ENCODE results near the gene PWWP2A. TPM values are rescaled to one million over a fixed set of nuclear protein-coding genes. Genes with fewer than 3 reads are reported as not detected.

The PWWP2A gene
- total RNA-seq, 1 experiment from 2014 or later: 22.6 TPM

GRCh38 chr5:160075073-160075472 lies 44.2 kb downstream of the PWWP2A start:
- no peak for TF ChIP-seq CTCF (IDR thresholded peaks at IDR 0.05)
- Histone ChIP-seq H3K36me3 (ENCODE audit: control insufficient read depth, insufficient read depth, low read length) (no peaks in the 10 kb centered on the region; the same call in 1 of the 2 replicates), H3K27me3 (ENCODE audit: control insufficient read depth, insufficient read depth, low read length) (no peaks in the 10 kb centered on the region), H3K27ac (ENCODE audit: low read length) (no peak overlapping the region), H3K4me3 (ENCODE audit: low read depth in 2 of 2, low read length in 2 of 2) (no peak overlapping the region), H3K9me3 (ENCODE audit: control insufficient read depth, insufficient read depth, low read depth, low read length) (no peaks in the 10 kb centered on the region), H3K4me1 (ENCODE audit: control insufficient read depth, insufficient read depth, low read length) (no peaks in the 10 kb centered on the region; the same call in 1 of the 2 replicates)
- in situ Hi-C loops (cut with HindIII; ENCODE audit: low pct_unique_long_range_greater_than_20kb, low sequenced_read_pairs): no loop called here
- DNase-seq (ENCODE audit: low read depth, low spot score) (no peak), ATAC-seq (no peak)
- BruUV-seq (replicated peaks): no TSS peak
- ChIA-PET CTCF (no interaction called here), POLR2A (no interaction called here)
- intact Hi-C loops (cut with micrococcal nuclease; ENCODE audit: unreplicated experiment): no loop called here

GRCh38 chr5:160071916-160072315 lies 47.3 kb downstream of the PWWP2A start:
- Histone ChIP-seq H3K27me3 (ENCODE audit: control insufficient read depth, insufficient read depth, low read length) (no peaks in the 10 kb centered on the region), H3K36me3 (ENCODE audit: control insufficient read depth, insufficient read depth, low read length) (no peaks in the 10 kb centered on the region; the same call in 1 of the 2 replicates), H3K4me1 (ENCODE audit: control insufficient read depth, insufficient read depth, low read length) (no peaks in the 10 kb centered on the region), H3K9me3 (ENCODE audit: control insufficient read depth, insufficient read depth, low read depth, low read length) (no peaks in the 10 kb centered on the region), H3K27ac (ENCODE audit: low read length) (no peak overlapping the region), H3K4me3 (ENCODE audit: low read depth in 2 of 2, low read length in 2 of 2) (no peak overlapping the region)
- BruUV-seq (replicated peaks): no TSS peak
- ATAC-seq: no peak
- no peak for DNase-seq (ENCODE audit: low read depth, low spot score)
- ChIA-PET CTCF (no interaction called here), POLR2A (no interaction called here)
- intact Hi-C loops (cut with micrococcal nuclease; ENCODE audit: unreplicated experiment) (no loop called here), in situ Hi-C loops (cut with HindIII; ENCODE audit: low pct_unique_long_range_greater_than_20kb, low sequenced_read_pairs) (no loop called here)
- no peak for TF ChIP-seq TCF7L2 (IDR thresholded peaks at IDR 0.05; ENCODE audit: low read depth, low read length)
- TF ChIP-seq SIN3A (IDR thresholded peaks at IDR 0.05; ENCODE audit: borderline replicate concordance, insufficient read depth, low read depth, low read length): no peak
- TF ChIP-seq CTCF (IDR thresholded peaks at IDR 0.05): no peak
- TF ChIP-seq REST (IDR thresholded peaks at IDR 0.05; ENCODE audit: insufficient read depth in 1 of 2, low read depth in 2 of 2, low read length in 1 of 2): no peak
- no peak for TF ChIP-seq POLR2AphosphoS5 (IDR thresholded peaks at IDR 0.05; ENCODE audit: low read depth, low read length)

- Histone ChIP-seq H3K4me1 (ENCODE audit: control insufficient read depth, insufficient read depth, low read length) (no peaks in the 10 kb centered on the region), H3K4me3 (ENCODE audit: low read depth in 2 of 2, low read length in 2 of 2) (no peak overlapping the region), H3K36me3 (ENCODE audit: control insufficient read depth, insufficient read depth, low read length) (no peaks in the 10 kb centered on the region; the same call in 1 of the 2 replicates), H3K27ac (ENCODE audit: low read length) (no peak overlapping the region), H3K9me3 (ENCODE audit: control insufficient read depth, insufficient read depth, low read depth, low read length) (no peaks in the 10 kb centered on the region), H3K27me3 (ENCODE audit: control insufficient read depth, insufficient read depth, low read length) (no peaks in the 10 kb centered on the region)
- in situ Hi-C loops (cut with HindIII; ENCODE audit: low pct_unique_long_range_greater_than_20kb, low sequenced_read_pairs): no loop called here
- CTCF ChIA-PET: no interaction called here
- DNase-seq (ENCODE audit: low read depth, low spot score): no peak
- TF ChIP-seq REST (IDR thresholded peaks at IDR 0.05; ENCODE audit: insufficient read depth in 1 of 2, low read depth in 2 of 2, low read length in 1 of 2) (no peak), SIN3A (IDR thresholded peaks at IDR 0.05; ENCODE audit: borderline replicate concordance, insufficient read depth, low read depth, low read length) (no peak), CTCF (IDR thresholded peaks at IDR 0.05) (no peak), TCF7L2 (IDR thresholded peaks at IDR 0.05; ENCODE audit: low read depth, low read length) (no peak), POLR2AphosphoS5 (IDR thresholded peaks at IDR 0.05; ENCODE audit: low read depth, low read length) (no peak)
- intact Hi-C loops (cut with micrococcal nuclease; ENCODE audit: unreplicated experiment): no loop called here
- no peak for ATAC-seq
- POLR2A ChIA-PET: no interaction called here
- no TSS peak for BruUV-seq (replicated peaks)
Measured at GRCh38 chr5:160071516-160071915, 47.7 kb downstream of the PWWP2A start.
